Kidney glomerular epithelial cell (primary cell): ENCODE data around the gene PTPRG.

Experiments
- DNase-seq: peaks from one replicate; lab custom pipeline; 2025; lab: John Stamatoyannopoulos, UW

PTPRG gene

DNA sequence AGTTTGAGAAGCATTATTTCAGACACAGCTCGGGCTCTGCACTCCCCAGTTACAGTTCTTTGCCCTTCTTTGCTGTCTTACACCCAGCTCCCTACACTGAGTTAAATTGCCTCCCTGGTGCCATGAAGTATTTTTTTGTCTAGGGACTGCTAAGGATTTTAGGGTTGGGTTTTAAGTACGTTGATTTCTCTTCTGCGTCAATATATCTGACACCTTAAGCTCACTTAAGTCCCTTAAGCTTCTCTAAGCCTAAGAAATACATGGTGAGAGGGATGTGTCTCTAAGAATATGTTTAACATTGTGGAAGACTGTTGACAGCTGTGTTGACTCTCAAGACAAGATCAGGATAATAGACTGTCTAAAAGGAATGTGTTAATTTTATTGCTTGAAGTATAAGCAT lies 400.5 kb downstream of the PTPRG start:
- no peak for DNase-seq

DNA sequence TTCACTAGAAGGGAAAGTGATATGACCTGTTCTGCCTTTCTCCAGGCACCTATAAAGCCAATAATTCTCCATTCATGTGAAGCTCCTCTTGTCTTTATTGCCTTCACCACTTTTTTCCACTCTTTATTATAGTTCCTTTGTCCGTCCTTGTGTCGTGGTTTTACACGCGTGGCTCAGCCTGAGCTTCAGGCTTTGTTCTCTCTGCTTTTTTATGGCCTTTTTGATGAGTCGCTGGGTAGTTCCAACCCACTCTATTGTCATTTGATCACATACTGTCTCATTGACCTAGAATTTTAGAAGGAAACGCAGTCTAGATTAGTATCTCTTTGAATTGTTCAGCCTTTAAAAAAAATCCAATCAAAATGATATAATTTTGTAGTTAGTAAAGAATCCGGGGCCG lies 403.2 kb downstream of the PTPRG start:
- DNase-seq: no peak

DNA sequence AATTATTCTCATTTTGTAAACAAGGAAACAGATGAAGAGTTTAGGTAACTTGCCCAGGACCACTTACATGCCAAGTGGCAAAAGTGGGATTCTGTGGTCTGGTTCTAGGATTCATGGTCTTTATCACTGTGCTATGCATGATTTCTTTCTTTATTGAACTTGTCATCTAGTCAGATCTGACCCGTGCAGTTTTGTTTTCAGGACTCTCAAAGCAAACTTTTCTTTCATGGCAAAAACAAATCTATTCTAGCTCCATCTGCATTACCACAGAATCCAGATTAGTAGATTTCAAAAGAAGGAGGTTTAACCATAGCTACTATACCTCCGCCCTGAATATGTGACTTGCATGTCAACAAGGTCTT lies 404.4 kb downstream of the PTPRG start:
- DNase-seq: no peak

DNA sequence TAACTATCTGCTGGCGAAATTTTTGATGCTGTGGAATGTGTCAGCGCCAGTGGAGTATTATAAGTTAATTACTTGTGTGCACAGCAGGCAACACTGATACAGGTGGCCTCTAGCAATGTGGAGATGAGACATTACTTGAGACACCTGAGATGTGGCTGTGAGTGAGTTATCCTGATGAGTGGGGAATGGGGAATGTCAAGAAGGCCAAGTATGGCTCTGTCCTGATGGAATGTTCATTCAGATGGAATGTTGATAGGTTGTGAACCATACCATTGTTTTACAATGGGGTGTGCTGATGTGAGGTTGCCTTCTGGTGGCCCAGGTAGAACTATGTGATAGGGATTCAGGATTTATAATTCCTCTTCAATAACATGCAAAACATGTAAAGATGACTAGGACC lies 404.8 kb downstream of the PTPRG start:
- DNase-seq: peak; percentile 64

DNA sequence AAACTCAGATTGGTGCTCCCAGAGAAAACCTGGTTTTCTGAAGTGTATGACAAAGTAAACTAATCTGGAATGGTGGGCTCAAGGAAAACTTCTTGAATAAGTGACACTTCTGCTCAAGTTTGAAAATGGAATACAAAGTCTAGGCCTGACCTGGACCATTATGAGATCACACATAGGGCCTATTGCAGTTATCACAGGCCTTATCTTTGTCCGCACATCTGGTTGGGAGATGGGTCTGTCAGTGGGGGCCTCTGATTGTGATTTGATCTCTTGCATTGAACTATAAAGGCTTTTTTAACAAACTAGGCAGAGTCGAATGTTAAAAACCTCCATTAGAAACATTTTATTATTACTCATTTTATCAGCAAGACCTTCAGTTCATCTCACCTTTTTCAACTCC lies 405.6 kb downstream of the PTPRG start:
- no peak for DNase-seq

DNA sequence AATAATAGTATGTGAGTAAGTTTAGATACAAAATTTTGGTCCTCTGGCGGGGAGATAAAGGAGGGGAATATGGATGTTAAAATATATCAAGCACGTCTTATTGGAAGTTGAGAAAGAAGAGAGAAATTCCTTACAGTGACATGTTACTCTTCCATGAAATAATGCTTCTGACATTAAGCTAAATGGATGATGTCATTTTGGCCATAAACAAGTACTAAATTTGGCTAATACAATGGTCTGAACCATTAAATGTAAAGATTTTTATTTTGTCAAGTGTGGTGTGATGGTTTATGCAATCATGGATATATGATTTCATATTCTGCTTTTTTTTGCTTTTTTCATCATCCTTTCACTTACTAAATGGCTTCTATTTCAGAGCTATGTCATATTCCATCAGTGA lies 406.6 kb downstream of the PTPRG start:
- DNase-seq: no peak

GRCh38 chr3:61974662-61975061 lies 413.3 kb downstream of the PTPRG start:
- no peak for DNase-seq

GRCh38 chr3:61975199-61975598 lies 413.8 kb downstream of the PTPRG start:
- no peak for DNase-seq

GRCh38 chr3:61975936-61976335 lies 414.6 kb downstream of the PTPRG start:
- DNase-seq: no peak

DNA sequence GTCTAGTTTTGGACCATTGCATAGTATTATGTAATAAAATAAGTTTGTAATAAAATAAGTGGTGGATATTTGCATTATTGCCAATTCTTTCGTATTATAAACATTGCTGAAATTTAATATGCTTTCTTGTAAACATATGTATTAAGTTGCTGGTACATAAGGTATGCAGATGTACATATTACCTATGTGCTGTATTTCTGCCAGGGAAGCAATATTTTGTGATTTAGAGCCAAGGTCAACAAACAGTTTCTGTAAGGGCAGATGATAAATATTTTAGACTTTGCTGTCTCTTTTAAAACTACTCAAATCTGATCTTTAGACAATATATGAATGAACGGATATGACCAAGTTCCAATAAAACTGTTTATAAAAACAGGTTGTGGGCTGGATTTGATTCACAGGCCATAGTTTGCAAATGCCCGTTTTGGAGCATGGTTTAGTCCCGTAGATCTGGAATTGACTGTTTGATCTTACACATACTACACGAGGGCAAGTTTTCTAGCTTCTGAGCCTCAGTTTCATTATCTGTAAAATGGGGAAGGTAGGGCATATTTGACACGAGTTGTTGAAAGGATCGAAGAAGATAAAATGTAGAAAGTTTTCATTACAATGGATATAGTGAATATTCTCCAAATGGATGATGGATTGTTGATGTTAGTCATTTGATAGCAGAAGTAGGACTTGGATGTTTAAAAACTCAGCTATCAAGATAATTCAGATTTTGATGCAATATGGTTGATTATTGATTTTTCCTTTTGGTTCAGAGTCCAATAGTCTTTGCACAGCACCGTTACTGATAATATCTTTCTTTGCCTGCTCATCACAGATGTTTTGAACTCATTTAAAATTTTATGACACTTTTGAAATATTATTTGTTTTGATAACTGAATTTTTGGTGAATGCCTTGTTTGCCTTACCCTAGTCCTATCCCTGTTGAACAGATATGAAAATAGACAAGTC lies 417.4 kb downstream of the PTPRG start:
- DNase-seq: no peak

GRCh38 chr3:61979638-61980037 lies 418.3 kb downstream of the PTPRG start:
- DNase-seq: peak; percentile 51

DNA sequence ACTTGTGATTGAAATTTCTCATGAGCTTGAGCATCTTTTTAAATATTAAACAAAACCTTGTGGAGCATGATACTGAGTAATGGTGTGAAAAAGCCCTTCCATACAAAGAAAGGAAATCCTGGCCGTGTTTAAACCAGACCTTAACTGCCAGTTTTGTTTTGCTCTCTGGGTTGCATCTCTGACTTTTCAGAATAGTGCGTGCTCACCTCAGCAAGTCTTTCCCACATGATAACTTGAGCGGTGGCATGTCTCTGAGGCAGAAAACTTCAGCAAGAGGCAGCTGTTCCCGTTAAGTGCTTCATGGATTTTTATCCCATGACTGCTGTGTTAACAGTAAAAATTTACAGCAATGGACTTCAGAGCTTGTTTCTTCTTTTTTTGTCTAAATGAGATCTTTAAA lies 418.7 kb downstream of the PTPRG start:
- peak; percentile 37 for DNase-seq

DNA sequence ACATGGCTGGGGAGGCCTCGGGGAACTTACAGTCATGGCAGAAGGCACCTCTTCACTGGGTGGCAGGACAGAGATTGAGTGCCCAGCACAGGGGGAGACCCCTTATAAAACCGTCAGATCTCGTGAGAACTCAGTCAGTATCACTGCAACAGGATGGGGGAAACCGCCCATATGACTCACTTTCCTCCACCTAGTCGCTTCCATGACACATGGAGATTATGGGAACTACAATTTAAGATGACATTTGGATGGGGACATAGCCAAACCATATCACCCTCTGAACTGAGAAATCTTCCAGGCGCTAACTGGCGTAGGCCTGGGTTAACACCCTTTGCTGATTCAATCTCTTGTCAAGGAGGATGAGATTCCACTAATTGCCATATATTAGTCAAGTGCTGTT lies 419.7 kb downstream of the PTPRG start:
- no peak for DNase-seq

GRCh38 chr3:61983479-61983878 lies 422.1 kb downstream of the PTPRG start:
- no peak for DNase-seq

GRCh38 chr3:61985020-61985419 lies 423.6 kb downstream of the PTPRG start:
- no peak for DNase-seq

DNA sequence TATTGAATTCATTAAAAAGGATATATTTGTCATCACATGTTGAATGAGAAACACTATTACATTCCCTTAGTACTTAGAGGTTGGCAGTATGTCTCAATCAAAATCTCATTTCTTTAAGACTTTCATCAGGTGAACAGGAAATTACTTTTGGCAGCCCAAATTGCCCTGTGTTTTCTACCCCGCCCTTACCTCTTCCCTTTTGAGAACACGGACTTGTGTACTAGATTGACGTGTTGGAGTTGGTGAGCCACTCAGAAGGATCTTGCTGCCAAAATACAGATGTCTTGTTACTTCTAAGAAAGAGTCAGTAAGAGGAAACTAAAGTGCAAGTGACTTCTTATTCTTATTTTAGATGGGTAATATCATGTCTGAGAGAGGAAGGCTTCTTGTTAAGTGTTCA lies 425.1 kb downstream of the PTPRG start:
- no peak for DNase-seq

DNA sequence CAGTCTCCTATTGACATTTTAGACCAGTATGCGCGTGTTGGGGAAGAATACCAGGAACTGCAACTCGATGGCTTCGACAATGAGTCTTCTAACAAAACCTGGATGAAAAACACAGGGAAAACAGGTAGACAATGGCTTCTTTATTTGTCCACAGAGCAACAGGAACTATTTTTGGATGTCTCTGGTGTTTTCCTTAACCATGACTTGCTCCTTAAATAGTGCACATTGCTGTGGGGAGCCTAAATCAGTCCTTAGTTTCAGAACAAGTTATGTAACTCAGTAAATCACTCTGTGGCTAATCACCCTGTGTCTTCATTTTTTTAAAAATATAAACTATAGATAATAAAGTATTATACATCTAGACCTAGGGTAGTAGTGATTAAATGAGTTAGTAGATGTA lies 428.3 kb downstream of the PTPRG start:
- no peak for DNase-seq

- DNase-seq: no peak
Measured at GRCh38 chr3:61990327-61991027, 429.1 kb downstream of the PTPRG start.

DNA sequence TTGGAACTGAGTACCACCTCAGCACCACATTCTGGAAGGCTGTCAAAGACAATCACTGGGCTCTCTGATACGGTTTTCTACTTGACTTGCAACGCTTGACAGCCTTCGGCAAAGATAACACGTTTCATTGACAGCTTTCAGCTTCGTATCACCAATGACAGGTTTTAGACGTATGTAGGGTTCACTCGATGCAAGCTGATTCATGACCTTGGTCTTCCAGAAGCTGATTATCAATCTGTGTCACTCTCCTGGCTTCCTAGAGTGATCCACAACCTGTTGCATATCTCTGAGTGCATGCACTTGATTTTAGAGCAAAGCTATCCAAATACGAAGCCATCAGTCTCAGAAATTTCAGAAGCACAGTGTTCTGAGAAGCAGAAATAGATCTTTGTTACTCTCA lies 430.3 kb downstream of the PTPRG start:
- DNase-seq: no peak

DNA sequence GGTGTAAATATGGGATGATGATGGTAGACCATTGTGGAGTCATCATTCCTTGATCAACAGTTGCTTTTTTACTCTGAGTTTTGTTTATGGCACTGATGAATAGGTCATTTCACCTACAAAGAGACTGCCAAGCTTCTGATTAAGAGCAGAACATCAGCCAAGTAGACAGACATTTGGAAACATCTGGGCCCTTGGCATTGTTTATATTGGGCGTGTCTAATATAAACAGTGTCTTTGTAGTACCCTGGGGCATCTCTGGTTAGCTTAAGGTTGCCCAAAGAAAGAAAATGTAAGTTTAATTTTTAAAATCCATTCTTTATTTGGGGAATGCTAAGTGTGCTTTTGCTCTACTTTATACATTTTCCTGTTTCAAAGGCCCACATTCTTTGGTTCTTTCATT lies 435.0 kb downstream of the PTPRG start:
- no peak for DNase-seq

DNA sequence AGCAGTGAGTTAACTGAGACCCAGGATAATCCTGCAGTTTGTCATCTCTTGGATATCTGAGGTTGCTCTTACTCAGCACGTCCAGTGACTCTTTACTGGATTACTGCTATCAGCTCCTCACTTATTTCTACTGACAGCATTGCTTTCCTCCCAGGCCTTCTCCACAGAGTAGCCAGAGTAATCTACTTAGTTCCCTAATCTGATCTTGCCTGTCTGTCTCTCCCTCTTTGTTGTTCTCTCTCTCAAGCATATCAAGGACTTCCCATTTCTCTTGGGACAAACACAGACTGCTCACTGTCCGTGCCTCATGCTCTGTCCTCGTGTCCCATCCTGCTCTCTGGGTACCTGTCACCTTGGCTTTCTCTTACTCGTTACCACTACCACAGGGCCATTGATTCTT lies 435.7 kb downstream of the PTPRG start:
- no peak for DNase-seq

DNA sequence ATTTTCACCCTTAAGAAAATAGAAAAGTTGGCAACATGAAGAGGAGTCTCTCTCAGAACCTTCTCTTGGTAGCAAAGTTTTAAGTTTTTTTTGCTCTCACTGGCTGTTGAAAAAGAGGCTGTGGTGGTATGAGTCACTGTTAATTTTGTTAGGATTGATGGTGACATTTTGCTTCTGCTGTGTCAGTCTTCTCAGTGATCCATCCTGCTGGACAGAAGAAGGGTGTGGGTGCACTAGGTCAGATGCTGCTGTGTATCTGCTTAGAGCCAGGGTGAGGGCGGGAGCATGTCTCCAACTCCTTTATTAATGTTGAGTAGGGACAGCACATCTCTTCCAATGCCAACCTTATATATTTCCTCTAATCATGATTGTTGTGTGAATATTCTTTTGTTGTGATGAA lies 442.5 kb downstream of the PTPRG start:
- DNase-seq: no peak

- no peak for DNase-seq
Measured at GRCh38 chr3:62007036-62007435, 445.7 kb downstream of the PTPRG start.

- DNase-seq: no peak
Measured at GRCh38 chr3:62010989-62011388, 449.6 kb downstream of the PTPRG start.
